GM21390 (cell line): ENCODE measurements around the gene SOX8.
"Not testable (repeated sequence)": the region's sequence is repeated elsewhere in the genome, so short reads cannot be mapped to it uniquely, and the experiment has no call there.

Experiments used
- ATAC-seq: cut with Tn5 transposase; IDR thresholded peaks from one replicate; pipeline ENCODE4 v1.9.1; 2021; ENCODE audit not compliant: unreplicated experiment

The SOX8 gene

DNA sequence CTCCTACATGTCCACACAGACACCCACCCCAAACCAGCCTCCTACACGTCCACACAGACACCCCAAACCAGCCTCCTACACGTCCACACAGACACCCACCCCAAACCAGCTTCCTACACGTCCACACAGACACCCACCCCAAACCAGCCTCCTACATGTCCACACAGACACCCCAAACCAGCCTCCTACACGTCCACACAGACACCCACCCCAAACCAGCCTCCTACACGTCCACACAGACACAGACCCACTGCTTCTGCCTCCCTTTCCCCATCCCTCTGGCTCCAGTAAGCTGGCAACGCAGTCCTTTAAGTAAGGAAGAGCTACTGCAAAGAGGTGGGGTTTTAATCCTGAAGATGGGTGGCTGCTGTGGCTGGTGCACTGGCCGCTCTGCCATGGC lies 27.8 kb upstream of the SOX8 start:
- not testable (repeated sequence) for ATAC-seq

GRCh38 chr16:955766-956165 lies 25.8 kb upstream of the SOX8 start:
- ATAC-seq = not testable (repeated sequence)

DNA sequence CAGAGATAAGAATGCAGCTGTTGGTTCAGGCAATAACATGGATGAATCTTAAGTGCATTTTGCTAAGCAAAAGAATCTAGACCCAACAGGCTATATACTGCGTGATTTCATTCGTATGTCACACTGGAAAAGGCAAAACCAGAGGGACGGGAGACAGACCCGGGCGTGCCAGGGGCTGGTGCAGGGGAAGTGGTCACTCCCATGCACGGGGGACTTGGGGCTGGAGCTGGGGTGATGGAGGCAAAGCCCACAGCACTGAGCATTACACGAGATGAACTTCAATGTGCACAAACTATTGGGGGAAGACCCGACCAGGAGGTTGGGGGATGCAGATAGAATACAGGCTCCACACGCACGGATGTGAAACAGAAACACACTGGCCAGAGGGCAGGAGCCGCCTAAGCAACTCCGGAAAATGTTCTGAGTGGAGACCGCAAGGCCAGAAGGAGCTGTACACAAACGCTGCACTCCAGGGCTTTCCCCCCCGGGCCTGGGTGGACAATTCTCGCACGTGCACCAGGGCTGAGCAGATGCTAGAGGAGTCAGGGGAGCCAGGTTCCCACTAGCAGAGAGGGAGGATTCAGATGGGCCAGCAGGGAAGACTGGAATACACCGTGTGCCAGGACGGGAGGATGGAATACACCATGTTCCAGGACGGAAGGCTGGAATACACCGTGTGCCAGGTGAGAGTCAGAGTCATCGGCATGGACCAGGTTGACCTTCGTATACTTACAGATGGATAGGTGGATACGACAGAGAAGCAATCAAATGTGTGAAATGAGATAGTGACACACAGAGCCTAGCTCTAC lies 22.1 kb upstream of the SOX8 start:
- no peak for ATAC-seq

DNA sequence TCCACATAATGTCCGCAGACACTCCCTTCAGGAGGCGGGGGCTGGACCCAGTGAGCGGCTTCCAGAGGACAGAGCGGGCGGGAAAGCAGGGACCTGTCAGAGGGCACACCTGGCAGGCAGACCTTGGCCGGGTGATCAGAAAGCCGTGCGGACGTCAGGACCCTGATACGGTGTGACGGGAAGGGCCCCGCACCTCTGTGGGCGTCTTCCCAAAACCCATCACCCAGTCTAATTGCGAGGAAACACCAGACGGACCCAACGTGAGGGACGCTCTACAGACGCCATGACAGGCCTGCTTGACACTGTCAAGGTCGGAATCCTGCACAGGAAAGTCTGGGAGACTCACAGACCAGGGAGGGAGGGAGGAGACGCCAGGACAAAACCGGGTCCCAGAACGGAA lies 19.2 kb upstream of the SOX8 start:
- no peak for ATAC-seq

DNA sequence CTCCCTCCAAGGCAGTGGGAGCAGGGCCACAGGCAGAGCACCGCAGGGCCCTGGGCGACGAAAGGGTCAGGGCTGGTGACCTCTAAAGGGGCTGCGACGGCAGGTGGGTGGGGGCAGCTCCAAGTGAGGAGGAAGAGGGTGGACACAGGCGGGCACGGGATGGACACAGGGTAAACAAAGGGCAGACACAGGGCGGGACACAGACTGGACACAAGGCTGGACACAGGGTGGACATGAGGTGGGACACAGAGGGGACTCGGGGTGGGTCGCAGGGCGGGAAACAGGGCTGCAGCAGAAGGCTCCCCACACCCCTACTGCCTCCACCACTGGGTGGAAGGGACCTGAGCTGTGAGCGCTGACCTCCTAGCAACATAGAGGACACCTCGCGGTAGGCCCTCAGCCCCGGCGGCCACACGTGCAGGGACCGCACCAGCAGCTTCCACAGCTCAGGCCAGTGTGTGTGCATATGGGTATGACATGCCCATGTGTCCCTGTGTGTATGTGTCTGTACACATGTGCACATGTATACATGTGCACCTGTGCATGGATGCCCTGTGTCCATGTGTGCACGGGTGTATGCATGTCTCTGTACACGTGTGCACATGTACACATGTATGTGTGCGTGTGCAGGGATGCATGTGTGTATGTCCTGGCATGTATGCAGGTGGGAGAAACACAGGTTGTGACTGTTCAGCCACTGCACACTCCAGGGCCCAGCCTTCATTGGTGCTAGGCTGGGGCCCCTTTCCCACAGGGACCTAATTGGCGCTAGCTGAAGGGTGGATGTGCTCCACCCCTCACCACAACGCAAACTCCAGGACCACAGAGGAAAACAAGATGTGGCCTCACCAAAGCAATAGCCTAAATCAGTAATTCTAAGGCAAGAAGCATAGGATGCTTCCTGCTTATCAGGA lies 18.4 kb upstream of the SOX8 start:
- ATAC-seq = no peak

DNA sequence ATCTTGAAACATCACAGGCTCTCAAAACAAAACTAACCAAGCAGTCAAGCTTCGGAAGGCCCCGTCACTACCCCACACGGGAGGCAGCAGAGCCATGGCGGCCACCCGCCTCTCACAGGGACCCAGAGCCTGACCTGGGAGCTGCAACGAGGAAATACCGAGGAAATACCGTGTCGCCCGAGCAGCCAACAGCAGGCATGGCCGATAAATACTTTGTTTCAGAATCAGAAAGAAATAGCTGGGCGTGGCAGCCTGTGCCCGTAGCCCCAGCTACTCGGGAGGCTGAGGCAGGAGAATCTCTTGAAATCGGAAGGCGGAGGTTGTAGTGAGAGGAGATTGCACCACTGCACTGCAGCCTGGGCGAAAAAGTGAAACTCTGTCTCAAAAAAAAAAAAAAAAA lies 17.7 kb upstream of the SOX8 start:
- no peak for ATAC-seq

- no peak for ATAC-seq
Observed at GRCh38 chr16:964356-965035, 17.1 kb upstream of the SOX8 start.

DNA sequence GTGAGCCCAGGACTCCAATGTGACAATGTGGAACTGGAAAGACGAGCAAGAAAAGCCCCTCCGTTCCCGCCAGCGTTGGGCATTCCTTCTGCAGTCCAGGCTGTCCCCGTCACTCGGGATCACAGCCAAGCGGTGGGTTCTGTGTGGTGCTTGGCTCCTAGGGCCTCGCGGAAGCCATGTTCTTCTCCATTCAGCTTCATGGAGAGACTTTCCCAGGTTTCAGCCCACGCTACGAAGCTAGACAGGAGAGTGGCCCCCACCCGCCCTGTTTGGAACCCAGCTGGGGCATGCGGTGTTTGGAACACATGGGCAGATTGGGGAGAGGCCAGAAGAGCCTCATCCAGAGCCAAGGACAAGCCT lies 16.6 kb upstream of the SOX8 start:
- no peak for ATAC-seq

DNA sequence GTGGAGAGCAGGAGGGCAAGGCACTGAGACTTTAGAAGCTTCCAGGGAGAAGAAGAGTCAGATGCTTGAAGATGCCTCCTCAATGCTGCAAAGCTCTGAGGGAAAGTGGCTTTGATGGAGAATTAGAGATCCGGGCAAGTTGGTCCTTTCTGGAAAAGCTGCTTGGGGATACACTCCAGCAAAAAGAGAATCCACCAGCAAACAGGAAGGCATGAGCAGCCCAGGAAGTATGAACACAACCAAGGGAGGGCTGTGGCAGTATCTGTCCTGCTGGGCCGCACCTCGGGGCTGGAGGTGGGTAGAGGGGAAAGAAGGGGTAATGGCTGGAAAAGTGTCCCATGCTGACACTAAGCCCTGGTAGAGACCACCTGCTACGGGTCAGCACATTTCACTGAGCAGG lies 16.1 kb upstream of the SOX8 start:
- ATAC-seq = no peak

DNA sequence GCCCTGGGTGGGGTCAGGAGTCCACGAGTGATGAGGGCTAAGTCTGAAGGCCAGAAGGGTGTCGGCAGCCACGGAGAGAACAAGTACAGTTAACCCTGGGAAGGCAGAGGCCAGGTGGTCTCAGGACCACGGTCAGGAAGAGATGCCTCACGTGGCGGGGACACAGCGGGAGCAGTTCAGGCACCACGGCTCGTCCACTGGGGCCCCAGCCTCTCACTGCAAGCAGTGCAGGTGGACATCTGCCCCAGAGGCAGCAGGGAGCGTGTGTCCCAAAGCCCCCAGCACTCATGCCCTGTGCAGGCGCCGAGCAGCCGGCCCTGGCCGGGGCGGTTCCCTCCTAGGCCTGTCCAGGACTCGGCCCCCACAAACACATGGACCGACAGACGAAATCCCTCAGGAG lies 15.5 kb upstream of the SOX8 start:
- ATAC-seq = no peak

- ATAC-seq = no peak
Observed at GRCh38 chr16:966505-966904, 15.1 kb upstream of the SOX8 start.

- ATAC-seq = no peak
Observed at GRCh38 chr16:967077-967541, 14.5 kb upstream of the SOX8 start.

GRCh38 chr16:967546-968295 lies 13.8 kb upstream of the SOX8 start:
- no peak for ATAC-seq

DNA sequence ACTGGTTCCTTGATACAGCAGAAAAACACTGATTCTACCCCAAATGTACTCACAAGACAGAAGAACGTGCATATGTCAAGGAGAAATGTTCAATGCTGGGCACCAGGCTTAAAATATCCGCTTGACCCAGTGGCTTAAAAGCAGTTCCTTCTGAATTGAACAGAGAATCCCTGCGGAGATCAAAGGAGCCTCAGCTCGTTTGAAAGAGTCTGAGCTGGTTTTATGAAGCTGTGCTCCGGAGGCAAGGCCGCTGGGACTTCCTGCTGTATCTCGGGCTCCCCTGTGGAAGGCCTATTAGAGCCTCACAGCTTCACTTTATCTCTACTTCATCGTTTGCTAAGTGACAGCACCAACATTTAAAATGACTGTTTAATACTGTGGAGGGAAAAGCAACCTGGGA lies 12.9 kb upstream of the SOX8 start:
- no peak for ATAC-seq

GRCh38 chr16:969508-970385 lies 11.8 kb upstream of the SOX8 start:
- no peak for ATAC-seq

DNA sequence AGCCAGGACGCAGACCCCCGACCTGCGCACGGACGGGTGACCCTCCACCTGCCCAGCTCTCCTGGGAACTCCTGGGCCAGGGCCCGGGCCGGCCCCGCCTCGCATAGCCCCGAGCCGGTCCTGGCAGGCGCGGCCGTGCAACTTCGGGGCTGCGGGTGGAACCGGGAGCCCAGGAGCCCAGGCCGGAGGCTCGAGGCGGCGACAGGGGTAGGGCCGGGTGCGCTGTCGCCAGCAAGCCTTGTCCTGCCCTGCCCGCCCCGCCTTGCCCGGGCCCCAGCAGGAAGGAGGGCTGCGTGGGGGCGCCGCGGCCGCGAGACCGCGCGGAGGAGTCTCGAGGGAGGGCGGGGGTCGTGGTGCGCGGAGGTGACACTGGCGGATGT lies 11.2 kb upstream of the SOX8 start:
- peak; percentile 34 for ATAC-seq

- ATAC-seq = peak; percentile 75
Observed at GRCh38 chr16:970766-971581, 10.6 kb upstream of the SOX8 start, which contains the start of gene LMF1. TSS of gene LMF1 (minus strand) at chr16:970984. CDS start at chr16:970980, 4 bp downstream.

- no peak for ATAC-seq
Observed at GRCh38 chr16:971582-971905, 10.0 kb upstream of the SOX8 start.

DNA sequence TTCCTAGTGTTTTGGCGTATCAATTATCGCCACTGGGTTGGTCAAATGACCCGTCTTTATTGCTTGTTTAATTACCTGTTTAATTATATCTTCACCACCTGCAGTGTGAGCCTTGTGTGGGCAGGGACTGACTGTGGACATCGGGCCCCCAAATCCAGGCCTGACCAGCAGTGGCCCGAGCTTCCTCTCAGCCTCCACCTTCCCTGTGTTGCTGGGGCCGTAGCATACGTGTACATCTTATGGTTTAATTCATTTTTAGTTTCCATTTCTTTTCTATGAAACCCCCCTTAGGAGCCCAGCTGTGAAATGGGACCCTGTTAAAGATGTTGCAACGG lies 9.6 kb upstream of the SOX8 start:
- no peak for ATAC-seq
